AG10803 (cell line): ENCODE measurements around the gene RPN2.

Experiments
- DNase-seq: peaks from one replicate; pipeline ENCODE4 v3.0.0; 2010; ENCODE audit warnings: low read depth
- H3K4me3 ChIP-seq: 2 replicates; pipeline ENCODE4 v1.5.1; 2011; ENCODE audit warnings: mild to moderate bottlenecking, low read length, control low read depth
- TF ChIP-seq, protein P1 (sequence below): conservative IDR thresholded peaks from 2 replicates; pipeline ENCODE4 v1.5.1; 2011; ENCODE audit warnings: mild to moderate bottlenecking, low read length, control low read depth, inconsistent platforms

The RPN2 gene

DNA sequence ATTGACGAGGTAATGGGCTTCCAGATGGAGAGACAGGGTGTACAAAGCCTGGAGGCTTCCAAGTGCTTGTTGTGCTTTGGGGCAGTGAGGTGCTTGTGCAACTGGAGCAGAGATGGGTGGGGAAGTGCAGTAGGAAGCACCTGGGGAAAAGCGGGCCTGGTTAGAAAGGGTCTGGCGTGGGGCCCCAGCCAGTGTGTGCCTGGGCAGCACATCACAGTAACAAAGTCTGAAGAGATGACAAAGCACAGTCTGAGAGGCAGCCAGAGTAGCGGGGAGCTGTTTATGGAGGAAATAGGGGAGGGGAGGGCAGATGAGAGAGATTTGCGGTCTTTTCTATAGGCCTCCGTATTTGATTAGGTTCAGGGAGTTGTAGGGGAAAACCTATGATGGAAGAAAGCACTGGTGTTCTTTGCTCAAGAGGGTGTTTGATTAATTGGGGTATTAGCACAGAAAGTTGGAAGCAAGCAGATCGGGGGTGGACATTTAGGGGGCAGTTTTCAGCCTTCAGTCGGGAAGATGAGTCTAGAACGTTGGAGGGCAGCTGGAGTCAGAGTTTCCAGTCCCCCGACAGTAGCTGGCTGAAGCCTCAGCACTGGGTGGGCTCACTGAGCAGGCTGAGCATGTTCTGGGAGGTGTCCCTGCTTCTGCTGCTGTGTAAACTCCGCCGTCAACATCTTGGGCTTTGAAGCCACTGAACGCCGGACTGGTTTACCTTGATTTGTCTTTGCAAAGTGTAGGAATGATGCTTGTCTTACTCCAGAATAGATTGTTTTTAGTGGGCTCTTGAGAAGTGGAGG is 15.7 kb downstream of the RPN2 start:
- DNase-seq: no peak
- TF ChIP-seq, protein P1, sequence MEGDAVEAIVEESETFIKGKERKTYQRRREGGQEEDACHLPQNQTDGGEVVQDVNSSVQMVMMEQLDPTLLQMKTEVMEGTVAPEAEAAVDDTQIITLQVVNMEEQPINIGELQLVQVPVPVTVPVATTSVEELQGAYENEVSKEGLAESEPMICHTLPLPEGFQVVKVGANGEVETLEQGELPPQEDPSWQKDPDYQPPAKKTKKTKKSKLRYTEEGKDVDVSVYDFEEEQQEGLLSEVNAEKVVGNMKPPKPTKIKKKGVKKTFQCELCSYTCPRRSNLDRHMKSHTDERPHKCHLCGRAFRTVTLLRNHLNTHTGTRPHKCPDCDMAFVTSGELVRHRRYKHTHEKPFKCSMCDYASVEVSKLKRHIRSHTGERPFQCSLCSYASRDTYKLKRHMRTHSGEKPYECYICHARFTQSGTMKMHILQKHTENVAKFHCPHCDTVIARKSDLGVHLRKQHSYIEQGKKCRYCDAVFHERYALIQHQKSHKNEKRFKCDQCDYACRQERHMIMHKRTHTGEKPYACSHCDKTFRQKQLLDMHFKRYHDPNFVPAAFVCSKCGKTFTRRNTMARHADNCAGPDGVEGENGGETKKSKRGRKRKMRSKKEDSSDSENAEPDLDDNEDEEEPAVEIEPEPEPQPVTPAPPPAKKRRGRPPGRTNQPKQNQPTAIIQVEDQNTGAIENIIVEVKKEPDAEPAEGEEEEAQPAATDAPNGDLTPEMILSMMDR: no peak
- no peak overlapping the region for H3K4me3 ChIP-seq

DNA sequence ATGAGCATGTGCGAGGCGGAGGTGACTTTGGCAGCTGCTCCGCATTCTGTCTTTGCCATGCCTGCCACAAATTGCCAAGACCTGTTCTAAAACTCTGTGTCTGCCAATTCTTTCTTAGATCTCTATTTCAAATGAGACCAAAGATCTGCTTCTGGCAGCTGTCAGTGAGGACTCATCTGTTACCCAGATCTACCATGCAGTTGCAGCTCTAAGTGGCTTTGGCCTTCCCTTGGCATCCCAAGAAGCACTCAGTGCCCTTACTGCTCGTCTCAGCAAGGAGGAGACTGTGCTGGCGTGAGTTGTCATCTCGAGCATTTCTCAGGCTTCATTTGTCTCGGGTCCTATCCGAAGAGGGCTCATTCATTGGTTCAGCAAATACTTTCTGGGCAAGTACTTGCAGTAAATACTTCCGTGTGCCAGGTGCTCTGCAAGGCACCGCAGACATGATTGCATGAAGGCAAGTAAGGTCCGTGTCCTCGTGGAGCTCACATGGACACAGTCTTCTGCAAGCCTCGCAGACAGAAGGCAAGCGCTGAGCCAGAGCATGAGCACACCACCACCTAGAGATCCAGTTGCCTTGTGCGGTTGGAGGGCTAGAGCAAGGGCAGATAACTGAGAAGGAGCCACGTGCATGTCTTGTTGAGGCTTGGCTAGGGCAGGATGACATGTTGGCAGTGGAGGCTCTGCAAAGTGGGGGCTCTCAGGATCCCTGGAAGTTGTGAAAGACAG is 20.0 kb downstream of the RPN2 start:
- no peak overlapping the region for H3K4me3 ChIP-seq
- no peak for DNase-seq
- TF ChIP-seq, protein P1: no peak

DNA sequence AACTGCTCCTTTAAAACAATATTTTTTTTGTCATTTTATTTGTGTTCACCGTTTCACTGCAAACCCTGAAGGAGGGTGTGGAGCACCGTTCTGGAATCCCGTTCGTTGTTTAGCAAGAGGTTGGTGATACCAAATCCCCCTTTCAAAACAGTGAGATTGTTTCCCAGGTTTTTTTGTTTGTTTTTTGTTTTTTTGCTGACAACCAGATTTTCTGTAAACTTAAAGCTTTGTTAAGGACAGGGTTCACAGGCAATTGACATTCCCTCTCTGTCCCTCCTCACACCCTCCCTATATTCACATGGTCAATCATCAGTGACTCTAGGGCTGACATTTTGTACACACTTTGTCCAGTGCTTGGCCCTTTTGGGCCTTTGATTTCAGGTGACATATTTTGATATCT is 21.2 kb downstream of the RPN2 start:
- H3K4me3 ChIP-seq: no peak overlapping the region
- DNase-seq: no peak
- TF ChIP-seq, protein P1: no peak

DNA sequence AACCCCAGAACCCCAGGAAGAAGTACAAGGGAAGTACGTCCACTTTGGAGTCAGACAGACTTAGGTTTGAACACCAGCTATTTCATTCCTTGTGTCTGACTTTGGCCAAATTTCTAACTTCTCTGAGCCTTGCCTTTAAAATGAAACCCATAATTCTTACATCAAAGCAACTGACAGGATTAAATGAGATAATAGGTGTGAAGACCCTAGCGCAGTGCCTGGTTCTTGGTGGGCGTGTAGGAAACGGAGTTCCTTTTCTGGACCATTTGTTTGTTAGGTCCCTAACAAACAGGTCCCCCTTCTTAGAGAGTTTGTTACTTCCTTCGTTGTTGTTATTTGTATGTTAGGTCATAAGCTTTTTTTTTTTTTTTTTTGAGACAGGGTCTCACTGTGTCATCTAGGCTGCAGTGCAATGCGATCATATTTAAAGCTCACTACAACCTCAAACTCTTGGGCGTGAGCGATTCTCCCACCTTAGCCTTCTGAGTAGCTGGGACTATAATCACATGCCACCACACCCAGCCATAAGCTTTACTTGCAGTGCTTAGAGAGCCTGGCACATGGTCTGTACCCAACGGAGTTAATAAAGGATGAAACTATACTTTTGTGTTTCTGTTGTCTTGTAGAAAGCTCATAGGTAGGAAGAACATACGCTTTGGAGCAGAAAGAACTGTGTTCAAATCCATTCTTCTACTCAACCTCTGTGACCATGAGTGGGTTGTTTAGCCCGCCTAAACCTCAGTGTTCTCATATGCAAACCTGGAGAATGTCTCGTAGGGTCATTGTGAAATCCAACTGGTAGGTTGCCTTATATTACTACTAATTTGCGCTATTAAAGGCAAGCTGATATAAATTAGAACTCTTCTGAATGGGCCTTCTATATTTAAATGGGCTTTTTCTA is 22.0 kb downstream of the RPN2 start:
- no peak for DNase-seq
- H3K4me3 ChIP-seq: no peak overlapping the region
- TF ChIP-seq, protein P1: no peak

DNA sequence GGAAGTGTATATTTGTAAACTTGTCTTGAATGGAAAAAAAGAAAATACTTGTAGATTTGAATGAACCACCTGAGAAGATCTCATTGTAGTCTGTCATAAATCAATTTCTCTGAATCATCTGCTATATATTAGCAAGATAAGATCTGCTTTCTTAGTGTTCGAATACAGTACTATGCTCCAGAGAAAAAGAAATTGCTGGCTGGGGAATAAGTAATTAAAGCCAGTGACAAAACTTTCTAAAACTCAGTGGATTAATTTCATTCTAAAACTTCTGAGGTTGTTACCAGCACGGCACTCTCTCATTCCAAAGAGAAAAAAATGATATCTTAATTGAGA is 22.7 kb downstream of the RPN2 start:
- DNase-seq: no peak
- peak overlapping the region; percentile 38 for H3K4me3 ChIP-seq
- TF ChIP-seq, protein P1: no peak

DNA sequence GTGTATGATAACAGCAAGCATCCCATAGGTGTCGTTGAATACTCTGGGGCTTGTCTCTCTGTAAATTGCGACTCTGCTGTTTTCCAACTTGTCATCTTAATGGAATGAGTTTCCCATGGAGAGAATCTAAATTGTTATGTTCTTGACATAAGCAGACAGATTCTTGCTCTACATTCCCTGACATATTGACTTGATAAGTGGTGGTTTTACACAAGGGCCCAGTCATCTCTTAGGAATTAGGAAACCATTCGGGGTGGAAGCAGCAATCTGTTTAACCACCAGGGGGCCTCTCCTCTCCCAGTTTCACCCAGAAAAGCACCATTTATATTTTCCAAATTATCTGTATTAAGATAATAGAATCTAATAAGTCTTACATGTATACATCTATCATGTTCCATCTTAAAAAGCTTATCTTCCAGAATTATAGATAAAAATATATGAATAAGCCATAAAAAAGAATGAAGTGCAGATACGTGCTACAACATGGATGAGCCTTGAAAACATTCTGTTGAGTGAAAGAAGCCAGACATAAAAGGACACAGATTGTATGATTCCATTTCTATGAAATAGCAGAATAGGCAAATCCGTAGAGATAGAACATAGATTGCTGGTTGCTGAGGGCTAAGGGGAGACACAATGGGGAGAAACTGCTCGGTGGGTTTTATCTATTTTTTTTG is 23.3 kb downstream of the RPN2 start:
- TF ChIP-seq, protein P1: peak; percentile 81
- peak overlapping the region; percentile 38 for H3K4me3 ChIP-seq
- peak; percentile 98 for DNase-seq
